ENCODE results near the gene TRIM46.
A peak's percentile ranks its signal among the peaks of the same experiment; 100 is the strongest.

The TRIM46 gene

DNA sequence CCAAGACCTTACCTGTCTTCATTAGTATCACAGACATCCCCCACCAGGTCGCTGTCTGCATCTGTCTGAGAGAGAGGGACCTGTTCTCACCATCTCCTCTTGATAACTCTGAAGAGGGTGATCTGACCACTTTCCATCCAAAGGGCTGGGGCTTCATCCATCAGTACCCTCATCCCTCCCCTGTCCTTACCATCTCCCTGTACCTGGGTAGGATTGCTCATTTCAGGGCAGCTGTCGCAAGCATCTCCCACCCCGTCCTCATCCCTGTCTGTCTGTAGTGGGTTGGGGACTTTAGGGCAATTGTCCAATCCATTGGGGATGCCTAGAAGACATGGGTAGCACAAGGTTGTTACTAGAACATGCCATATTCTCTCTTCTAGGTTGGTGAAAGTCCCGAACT, 26.1 kb downstream of the TRIM46 start:
- H3K79me2 ChIP-seq (ENCODE audit: control insufficient read depth, insufficient read depth, low read length, unreplicated experiment) = peaks cover 19% of the 10 kb centered on the region
- no peaks in the 10 kb centered on the region for H3K27me3 ChIP-seq (ENCODE audit: insufficient read depth, low read length)
- H3K4me3 ChIP-seq (ENCODE audit: low read depth, low read length) = no peak overlapping the region
- H2AFZ ChIP-seq (ENCODE audit: low read length, unreplicated experiment) = no peak overlapping the region
- no peak overlapping the region for H3K27ac ChIP-seq (ENCODE audit: low read depth, low read length)
- H3K36me3 ChIP-seq (ENCODE audit: insufficient read depth, low read length) = peaks cover 16% of the 10 kb centered on the region; the same call in 1 of the 2 replicates
- peaks cover 17% of the 10 kb centered on the region for H3K4me1 ChIP-seq (ENCODE audit: control insufficient read depth, insufficient read depth, low read length, unreplicated experiment)

DNA sequence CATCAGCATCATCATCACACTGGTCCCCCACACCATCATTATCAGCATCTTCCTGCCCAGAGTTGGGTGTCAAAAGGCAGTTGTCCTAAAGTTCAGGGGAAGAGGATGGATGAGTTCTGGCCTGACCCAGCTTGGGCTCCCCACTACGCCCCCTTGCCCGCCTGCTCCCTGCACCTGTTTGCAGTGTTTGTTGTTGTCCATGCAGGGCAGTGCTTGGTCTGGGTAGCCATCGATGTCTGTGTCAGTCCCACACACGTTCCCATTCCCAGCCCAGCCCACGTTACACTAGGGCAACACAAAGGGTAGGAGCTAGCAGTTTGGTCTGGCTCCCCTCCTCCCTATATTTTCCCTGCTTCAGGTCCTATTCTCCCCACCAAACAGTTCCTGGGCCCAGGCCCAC, 27.3 kb downstream of the TRIM46 start:
- Histone ChIP-seq H2AFZ (ENCODE audit: low read length, unreplicated experiment) (no peak overlapping the region), H3K27ac (ENCODE audit: low read depth, low read length) (no peak overlapping the region), H3K27me3 (ENCODE audit: insufficient read depth, low read length) (no peaks in the 10 kb centered on the region), H3K4me3 (ENCODE audit: low read depth, low read length) (no peak overlapping the region), H3K79me2 (ENCODE audit: control insufficient read depth, insufficient read depth, low read length, unreplicated experiment) (peaks cover 11% of the 10 kb centered on the region), H3K4me1 (ENCODE audit: control insufficient read depth, insufficient read depth, low read length, unreplicated experiment) (peaks cover 11% of the 10 kb centered on the region), H3K36me3 (ENCODE audit: insufficient read depth, low read length) (peaks cover 16% of the 10 kb centered on the region; the same call in 1 of the 2 replicates)

- Histone ChIP-seq H3K79me2 (ENCODE audit: control insufficient read depth, insufficient read depth, low read length, unreplicated experiment) (no peaks in the 10 kb centered on the region), H3K27ac (ENCODE audit: low read depth, low read length) (no peak overlapping the region), H3K36me3 (ENCODE audit: insufficient read depth, low read length) (peaks cover 7% of the 10 kb centered on the region; the same call in 1 of the 2 replicates), H3K4me1 (ENCODE audit: control insufficient read depth, insufficient read depth, low read length, unreplicated experiment) (peaks cover under 1% of the 10 kb centered on the region), H3K27me3 (ENCODE audit: insufficient read depth, low read length) (no peaks in the 10 kb centered on the region), H2AFZ (ENCODE audit: low read length, unreplicated experiment) (no peak overlapping the region), H3K4me3 (ENCODE audit: low read depth, low read length) (no peak overlapping the region)
These were observed 28.5 kb downstream of the TRIM46 start for GRCh38 chr1:155202198-155202597.

- Histone ChIP-seq H3K36me3 (ENCODE audit: insufficient read depth, low read length) (peaks cover 7% of the 10 kb centered on the region; the same call in 1 of the 2 replicates), H3K4me1 (ENCODE audit: control insufficient read depth, insufficient read depth, low read length, unreplicated experiment) (peaks cover 8% of the 10 kb centered on the region), H2AFZ (ENCODE audit: low read length, unreplicated experiment) (no peak overlapping the region), H3K4me3 (ENCODE audit: low read depth, low read length) (no peak overlapping the region), H3K27me3 (ENCODE audit: insufficient read depth, low read length) (no peaks in the 10 kb centered on the region), H3K27ac (ENCODE audit: low read depth, low read length) (no peak overlapping the region), H3K79me2 (ENCODE audit: control insufficient read depth, insufficient read depth, low read length, unreplicated experiment) (peaks cover 5% of the 10 kb centered on the region)
These were observed 29.3 kb downstream of the TRIM46 start for GRCh38 chr1:155202731-155203515.

- Histone ChIP-seq H3K4me1 (ENCODE audit: control insufficient read depth, insufficient read depth, low read length, unreplicated experiment) (peaks cover 15% of the 10 kb centered on the region), H3K27me3 (ENCODE audit: insufficient read depth, low read length) (no peaks in the 10 kb centered on the region), H3K27ac (ENCODE audit: low read depth, low read length) (no peak overlapping the region), H3K4me3 (ENCODE audit: low read depth, low read length) (no peak overlapping the region), H3K36me3 (ENCODE audit: insufficient read depth, low read length) (peaks cover 7% of the 10 kb centered on the region; the same call in 1 of the 2 replicates), H3K79me2 (ENCODE audit: control insufficient read depth, insufficient read depth, low read length, unreplicated experiment) (peaks cover 9% of the 10 kb centered on the region), H2AFZ (ENCODE audit: low read length, unreplicated experiment) (no peak overlapping the region)
These were observed 31.4 kb downstream of the TRIM46 start for GRCh38 chr1:155205035-155205434.

DNA sequence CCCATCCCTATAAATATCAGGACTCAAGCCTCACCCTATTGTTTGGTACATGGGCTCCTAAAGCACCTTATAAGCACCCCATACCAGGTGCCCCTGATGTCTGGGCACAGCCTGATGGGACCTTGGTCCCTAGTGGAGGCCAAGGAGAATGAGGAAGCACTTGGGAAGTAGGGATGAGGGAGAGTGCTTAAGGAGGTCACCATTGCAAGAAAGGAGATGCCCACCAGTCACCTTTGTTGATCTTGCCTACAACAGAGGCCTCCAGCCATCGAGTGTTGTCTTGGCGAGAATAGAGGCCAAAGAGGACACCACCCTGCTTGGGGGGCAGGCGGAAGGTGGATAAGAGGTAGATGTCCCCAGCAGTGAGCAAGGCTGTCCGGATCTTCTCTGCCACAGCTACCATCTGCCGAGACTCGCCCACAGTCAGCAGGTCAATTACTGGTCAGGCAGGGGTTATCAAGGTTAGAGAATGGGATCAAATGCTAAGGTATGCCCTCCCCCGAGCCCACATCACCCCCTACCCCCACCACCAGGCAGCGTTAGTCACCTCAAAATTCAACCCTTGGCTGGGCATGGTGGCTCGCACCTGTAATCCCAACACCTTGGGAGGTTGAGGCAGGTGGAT, 32.4 kb downstream of the TRIM46 start:
- 0 out of 2 replicates have a peak, but pooled peaks cover 3% of the 10 kb centered on the region for H3K36me3 ChIP-seq (ENCODE audit: insufficient read depth, low read length)
- H2AFZ ChIP-seq (ENCODE audit: low read length, unreplicated experiment) = no peak overlapping the region
- peaks cover 10% of the 10 kb centered on the region for H3K79me2 ChIP-seq (ENCODE audit: control insufficient read depth, insufficient read depth, low read length, unreplicated experiment)
- no peak overlapping the region for H3K4me3 ChIP-seq (ENCODE audit: low read depth, low read length)
- peaks cover 22% of the 10 kb centered on the region for H3K4me1 ChIP-seq (ENCODE audit: control insufficient read depth, insufficient read depth, low read length, unreplicated experiment)
- no peak overlapping the region for H3K27ac ChIP-seq (ENCODE audit: low read depth, low read length)
- H3K27me3 ChIP-seq (ENCODE audit: insufficient read depth, low read length) = no peaks in the 10 kb centered on the region

- peak overlapping the region; percentile 67 for H2AFZ ChIP-seq (ENCODE audit: low read length, unreplicated experiment)
- H3K79me2 ChIP-seq (ENCODE audit: control insufficient read depth, insufficient read depth, low read length, unreplicated experiment) = peaks cover 10% of the 10 kb centered on the region
- peak overlapping the region; percentile 98 for H3K27ac ChIP-seq (ENCODE audit: low read depth, low read length)
- H3K4me1 ChIP-seq (ENCODE audit: control insufficient read depth, insufficient read depth, low read length, unreplicated experiment) = peaks cover 22% of the 10 kb centered on the region
- H3K36me3 ChIP-seq (ENCODE audit: insufficient read depth, low read length) = no peaks in the 10 kb centered on the region
- H3K4me3 ChIP-seq (ENCODE audit: low read depth, low read length) = peak overlapping the region; percentile 91
- no peaks in the 10 kb centered on the region for H3K27me3 ChIP-seq (ENCODE audit: insufficient read depth, low read length)
These were observed 33.5 kb downstream of the TRIM46 start for GRCh38 chr1:155206891-155207805.

GRCh38 chr1:155207806-155208540, 34.3 kb downstream of the TRIM46 start, which contains the start of gene THBS3:
THBS3 (minus strand) TSS chr1:155207897; CDS start chr1:155207876, 21 bp downstream.
- peaks cover 22% of the 10 kb centered on the region for H3K4me1 ChIP-seq (ENCODE audit: control insufficient read depth, insufficient read depth, low read length, unreplicated experiment)
- H3K27ac ChIP-seq (ENCODE audit: low read depth, low read length) = peak within 1 kb of the TSS; percentile 98
- peaks cover 10% of the 10 kb centered on the region for H3K79me2 ChIP-seq (ENCODE audit: control insufficient read depth, insufficient read depth, low read length, unreplicated experiment)
- H3K4me3 ChIP-seq (ENCODE audit: low read depth, low read length) = peak within 1 kb of the TSS; percentile 91
- H2AFZ ChIP-seq (ENCODE audit: low read length, unreplicated experiment) = peak within 1 kb of the TSS; percentile 67
- no peaks in the 10 kb centered on the region for H3K36me3 ChIP-seq (ENCODE audit: insufficient read depth, low read length)
- no peaks in the 10 kb centered on the region for H3K27me3 ChIP-seq (ENCODE audit: insufficient read depth, low read length)

- H3K79me2 ChIP-seq (ENCODE audit: control insufficient read depth, insufficient read depth, low read length, unreplicated experiment) = peaks cover 10% of the 10 kb centered on the region
- no peaks in the 10 kb centered on the region for H3K36me3 ChIP-seq (ENCODE audit: insufficient read depth, low read length)
- peaks cover 22% of the 10 kb centered on the region for H3K4me1 ChIP-seq (ENCODE audit: control insufficient read depth, insufficient read depth, low read length, unreplicated experiment)
- H3K27me3 ChIP-seq (ENCODE audit: insufficient read depth, low read length) = no peaks in the 10 kb centered on the region
- H3K4me3 ChIP-seq (ENCODE audit: low read depth, low read length) = peak within 1 kb of the TSS; percentile 91
- peak within 1 kb of the TSS; percentile 98 for H3K27ac ChIP-seq (ENCODE audit: low read depth, low read length)
- peak within 1 kb of the TSS; percentile 67 for H2AFZ ChIP-seq (ENCODE audit: low read length, unreplicated experiment)
These were observed 35.1 kb downstream of the TRIM46 start, which contains the start of gene MTX1 for GRCh38 chr1:155208541-155209311. MTX1 (plus strand) TSS chr1:155208695; CDS start chr1:155208805, 110 bp downstream.

All from ACC112 (cell line).